ENCODE results near the gene IFT172.

IFT172 gene

DNA sequence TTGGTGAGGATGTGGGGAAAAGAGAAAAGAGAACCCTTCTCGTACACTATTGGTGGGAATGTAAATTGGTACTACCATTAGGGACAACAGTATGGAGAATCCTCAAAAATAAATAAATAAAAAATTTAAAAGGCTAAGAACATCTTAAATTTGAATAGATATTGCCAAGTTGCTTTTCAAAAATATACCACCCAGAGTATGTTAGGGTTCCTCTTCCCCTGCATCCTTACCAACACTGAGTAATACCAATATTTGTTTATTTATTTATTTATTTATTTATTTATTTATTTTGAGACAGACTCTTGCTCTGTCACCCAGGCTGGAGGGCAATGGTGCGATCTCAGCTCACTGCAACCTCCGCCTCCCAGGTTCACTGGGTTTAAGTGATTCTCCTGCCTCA, 66.6 kb downstream of the IFT172 start:
- DNase-seq (ENCODE audit: low spot score), result no peak

DNA sequence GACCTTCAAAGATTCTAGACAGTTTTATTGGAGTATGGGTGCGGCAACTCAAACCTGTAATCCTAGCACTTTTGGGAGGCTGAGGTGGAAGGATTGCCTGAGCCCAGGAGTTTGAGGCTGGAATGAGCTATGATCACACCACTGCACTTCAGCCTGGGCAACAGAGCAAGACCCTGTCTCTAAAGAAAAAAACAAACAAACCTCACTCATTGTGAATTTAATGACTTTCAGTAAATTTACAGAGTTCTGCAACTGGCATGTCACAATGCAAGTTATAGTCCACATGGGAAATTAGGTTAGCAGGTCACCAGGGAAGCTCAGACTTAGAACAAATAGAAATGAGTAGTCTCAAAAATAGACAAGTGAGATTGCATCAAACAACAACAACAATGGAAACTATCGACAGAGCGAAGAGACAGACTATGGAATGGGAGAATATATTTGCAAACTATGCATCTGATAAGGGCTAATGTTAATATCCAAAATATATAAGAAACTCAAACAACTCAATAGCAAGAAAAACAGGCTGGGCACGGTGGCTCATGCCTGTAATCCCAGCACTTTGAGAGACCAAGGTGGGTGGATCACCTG, 67.8 kb downstream of the IFT172 start:
- no peak for DNase-seq (ENCODE audit: low spot score)

DNA sequence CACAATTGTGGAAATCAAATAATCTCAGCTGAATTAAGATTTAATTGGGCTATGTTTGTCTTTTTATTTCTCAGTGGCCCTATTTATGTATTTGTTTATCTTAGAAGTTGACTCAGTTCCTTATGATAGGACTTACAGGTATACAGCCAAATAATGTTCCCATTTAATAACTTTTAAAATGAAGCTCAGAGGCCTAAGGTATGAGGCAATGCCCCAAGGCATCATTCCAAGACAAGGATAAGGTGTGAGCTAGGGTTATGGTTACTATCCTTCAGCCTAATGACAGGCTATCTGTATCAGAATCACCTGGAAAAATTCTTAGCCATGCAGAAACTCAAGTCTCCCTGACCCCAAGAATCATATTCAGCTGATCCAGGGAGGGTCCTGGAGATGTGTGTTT, 68.5 kb downstream of the IFT172 start:
- no peak for DNase-seq (ENCODE audit: low spot score)

DNA sequence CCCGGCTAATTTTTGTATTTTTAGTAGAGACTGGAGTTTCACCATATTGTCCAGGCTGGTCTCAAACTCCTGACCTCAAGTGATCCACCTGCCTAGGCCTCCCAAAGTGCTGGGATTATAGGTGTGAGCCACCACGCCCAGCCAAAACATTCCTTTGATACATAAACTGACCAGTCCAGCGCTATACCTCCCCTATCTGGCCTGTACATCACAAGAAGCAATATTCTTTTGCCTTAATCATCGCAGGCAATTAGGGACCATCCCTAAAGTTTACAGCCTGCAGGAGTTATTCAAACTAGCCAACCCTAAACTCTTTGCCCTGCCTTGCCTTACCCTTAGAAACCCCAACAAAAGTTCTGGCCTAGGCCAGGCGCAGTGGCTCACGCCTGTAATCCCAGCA, 73.4 kb downstream of the IFT172 start:
- no peak for DNase-seq (ENCODE audit: low spot score)

DNA sequence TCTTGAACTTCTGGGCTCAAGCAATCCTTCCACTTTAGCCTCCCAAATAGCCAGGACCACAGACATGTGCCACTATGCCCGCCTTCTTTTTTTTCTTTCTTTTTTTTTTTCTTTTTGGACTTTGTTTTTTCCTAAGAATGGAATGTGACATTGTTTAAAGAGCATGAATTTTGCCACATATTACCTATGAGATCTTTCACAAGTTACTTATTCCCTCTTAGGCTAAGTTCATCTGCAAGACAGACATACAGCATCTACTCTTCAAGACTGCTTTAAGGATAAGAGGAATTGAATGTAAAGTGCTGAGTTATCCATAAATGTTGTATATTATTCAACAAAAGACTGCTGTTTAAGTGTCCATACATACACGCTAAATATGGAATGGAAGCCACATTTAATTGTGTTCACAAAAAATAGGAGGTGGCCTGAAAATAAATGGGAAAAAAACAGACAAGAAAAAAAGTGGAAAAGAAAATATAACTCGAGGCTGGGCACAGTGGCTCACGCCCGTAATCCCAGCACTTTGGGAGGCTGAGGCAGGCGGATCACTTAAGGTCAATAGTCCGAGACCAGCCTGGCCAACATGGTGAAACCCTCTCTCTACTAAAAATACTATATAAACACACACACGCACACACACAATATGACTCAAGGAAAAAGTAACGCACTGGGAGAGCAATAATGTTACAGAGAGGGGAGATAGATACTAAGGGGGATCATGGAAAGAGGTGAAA, 77.0 kb downstream of the IFT172 start:
- DNase-seq (ENCODE audit: low spot score), result no peak

DNA sequence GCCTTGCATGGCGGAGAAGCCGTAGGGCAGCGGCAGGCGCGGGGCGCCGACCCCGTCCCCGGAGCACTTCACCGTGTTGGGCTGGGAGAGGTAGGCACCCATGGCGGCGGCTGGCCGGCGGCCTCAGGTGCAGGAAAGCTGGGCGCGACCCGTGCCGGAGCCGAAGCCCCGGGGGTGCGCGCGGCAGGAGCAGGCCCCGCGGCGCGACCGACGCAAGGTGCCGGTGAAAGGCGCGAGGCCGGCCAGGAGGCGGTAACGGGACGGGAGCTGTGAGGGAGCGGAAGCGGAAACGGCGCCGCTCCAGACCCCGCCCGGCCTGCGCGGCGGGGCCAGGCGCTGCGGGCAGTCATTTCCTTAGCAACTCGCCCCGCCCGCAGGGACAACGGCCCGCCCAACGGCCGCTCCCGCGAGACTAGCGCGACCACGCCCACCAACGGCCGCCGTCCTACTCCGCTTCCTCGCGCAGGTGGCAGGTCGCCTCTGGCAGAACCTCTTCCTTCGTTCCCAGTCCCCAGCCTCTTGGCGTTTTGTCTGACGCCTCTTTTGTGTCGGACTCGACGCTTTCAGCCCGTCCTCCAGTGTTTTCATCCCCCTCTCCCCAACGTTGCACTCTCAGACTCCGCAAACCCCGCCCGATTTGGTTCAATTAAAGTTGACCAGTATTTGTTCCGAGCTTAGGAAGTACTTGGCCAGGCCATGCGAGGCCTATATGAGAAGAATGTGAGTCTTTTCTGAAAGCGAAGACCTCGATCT, 80.0 kb downstream of the IFT172 start, which contains the start of gene PPM1G:
PPM1G (minus strand) TSS at position 271 of the 753 bp plus-strand sequence; CDS start at position 102, 169 bp downstream.
- DNase-seq (ENCODE audit: low spot score), result peak; percentile 96

DNA sequence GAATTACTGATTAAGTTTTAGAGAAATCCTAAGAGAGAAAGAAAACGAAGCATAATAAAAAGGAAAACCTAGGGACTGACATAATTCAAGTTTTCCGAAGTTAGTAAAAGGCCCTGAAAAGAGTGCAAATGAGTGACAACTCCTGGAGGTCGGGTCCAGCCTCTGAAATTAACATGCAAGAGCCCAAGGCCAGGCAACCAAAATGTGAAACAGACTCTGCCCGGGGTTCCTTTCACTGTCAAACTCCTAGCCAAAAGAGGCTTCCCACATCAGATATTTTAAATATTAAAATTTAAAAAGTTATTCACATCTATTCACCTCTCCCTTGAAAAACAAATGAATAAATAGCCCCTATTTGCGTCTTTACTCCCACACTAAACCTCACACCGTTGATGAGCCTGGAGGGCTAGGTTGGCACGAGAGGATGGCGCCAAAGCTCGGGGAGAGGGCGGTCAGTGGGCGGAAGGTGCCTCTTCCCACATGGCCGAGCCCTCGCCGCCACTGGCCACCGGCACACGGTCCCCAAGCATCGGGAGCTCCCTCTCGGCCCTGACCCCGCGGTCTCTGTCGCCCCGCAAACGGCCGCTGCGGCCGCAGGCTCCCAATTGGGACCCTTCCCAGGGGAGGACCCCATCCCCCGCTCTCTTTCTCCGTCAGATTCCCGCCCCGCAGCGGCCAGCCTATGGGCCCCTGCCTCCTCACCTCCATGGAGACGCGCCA, 80.8 kb downstream of the IFT172 start:
- peak; percentile 30 for DNase-seq (ENCODE audit: low spot score)

DNA sequence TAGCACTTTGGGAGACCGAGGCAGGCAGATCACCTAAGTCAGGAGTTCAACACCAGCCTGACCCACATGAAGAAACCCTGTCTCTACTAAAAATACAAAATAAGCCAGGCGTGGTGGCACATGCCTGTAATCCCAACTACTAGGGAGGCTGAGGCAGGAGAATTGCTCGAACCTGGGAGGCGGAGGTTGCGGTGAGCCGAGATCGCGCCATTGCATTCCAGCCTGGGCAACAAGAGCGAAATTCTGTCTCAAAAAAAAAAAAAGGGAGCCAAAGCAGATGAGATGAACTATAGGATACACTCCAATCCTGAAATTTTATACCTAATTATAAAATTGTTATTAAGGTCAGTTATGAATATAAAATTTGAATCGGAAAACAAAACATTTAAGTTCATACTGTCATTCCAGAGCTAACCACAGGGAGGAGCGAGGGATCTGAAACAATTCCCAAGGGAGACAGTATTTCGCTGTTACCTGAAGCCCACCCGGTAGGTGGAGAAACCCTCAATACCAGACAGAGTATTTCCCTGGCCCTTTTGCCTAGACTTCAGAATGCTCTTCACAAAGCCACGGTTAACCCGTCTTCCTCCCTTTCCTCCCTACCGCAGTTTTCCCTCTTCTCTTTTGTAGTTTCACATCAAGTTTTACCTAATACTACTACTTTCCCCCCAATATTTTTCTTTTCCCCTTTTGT, 81.6 kb downstream of the IFT172 start:
- peak; percentile 70 for DNase-seq (ENCODE audit: low spot score)

DNA sequence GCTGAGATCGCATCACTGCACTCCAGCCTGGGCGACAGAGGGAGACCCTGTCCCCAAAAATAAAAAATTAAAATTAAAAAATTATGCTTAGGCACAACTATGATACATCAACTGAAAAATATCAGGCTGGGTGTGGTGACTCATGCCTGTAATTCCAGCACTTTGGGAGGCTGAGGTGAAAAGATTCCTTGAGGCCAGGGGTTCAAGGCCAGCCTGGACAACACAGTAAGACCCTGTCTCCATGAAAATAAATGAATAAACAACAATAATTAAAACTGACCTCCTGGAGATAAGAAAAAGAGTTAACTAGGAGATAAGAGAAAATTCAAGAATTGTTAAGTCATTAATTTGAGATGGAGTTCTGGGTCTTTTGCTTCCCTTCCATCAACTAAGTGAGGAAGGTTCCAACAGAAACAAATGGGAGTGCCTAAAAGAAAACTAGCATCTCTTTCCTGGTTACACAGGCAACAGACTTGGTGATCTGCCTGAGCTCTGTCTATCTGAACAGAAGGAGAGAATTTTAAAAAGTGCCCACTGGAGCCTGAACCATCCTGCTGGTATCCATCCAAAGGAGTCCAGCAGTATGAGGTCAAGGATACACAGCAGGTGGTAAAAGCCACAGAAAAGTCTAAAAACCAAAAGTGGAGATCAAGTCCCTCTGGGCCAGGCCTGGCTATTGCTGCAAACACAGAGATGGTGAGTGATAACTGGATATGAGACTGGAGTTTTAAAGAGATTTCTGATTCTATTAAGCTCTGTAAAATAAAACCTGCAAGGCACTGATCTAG, 89.0 kb downstream of the IFT172 start:
- DNase-seq (ENCODE audit: low spot score), result no peak

DNA sequence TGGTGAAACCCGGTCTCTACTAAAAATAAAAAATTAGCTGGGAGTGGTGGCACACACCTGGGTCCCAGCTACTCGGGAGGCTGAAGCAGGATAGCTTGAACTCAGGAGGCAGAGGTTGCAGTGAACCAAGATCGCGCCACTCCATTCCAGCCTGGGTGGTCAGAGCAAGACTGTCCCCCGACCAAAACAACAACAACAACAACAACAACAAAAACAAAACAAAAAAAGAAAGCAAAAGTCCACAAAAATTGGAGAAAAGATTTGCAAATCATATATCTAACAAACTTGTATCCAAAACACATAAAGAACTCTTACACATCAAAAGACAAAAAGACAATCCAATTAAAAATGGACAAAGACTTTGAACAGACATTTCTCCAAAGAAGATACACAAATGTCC, 90.6 kb downstream of the IFT172 start:
- DNase-seq (ENCODE audit: low spot score), result no peak

Data from iPS-NIHi11 (cell line).